SK-N-SH (cell line): ENCODE results near the gene MYB.

Experiments
- CHD2 ChIP-seq: fragments of 150-350 bp; IDR thresholded peaks from 2 replicates; pipeline ENCODE4 v1.6.1; 2018; ENCODE audit warnings: low read length; ENCODE audit not compliant: partially characterized antibody
- CTCF ChIP-seq: fragments of 200-600 bp; sonication (generic); IDR thresholded peaks from 2 replicates; pipeline ENCODE4 v1.6.1; 2017; ENCODE audit warnings: antibody characterized with exemption, mild to moderate bottlenecking, moderate library complexity
- EP300 ChIP-seq, 2 experiments: IDR thresholded peaks; 2 replicates each; pipeline versions ENCODE4 v1.4.0 to v1.6.1; 2012; ENCODE audit warnings: borderline replicate concordance in 1 of 2, low read depth in 1 of 2, low read length in 1 of 2
- FOXJ3 ChIP-seq: sonication (generic); formaldehyde crosslinking; IDR thresholded peaks from 2 replicates; pipeline ENCODE4 v1.5.1; 2020; ENCODE audit warnings: mild to moderate bottlenecking, missing genetic modification reagents
- POLR2AphosphoS5 ChIP-seq: IDR thresholded peaks from 2 replicates; pipeline ENCODE4 v1.6.1; 2012; ENCODE audit warnings: low read depth, low read length
- REST ChIP-seq: IDR thresholded peaks from 2 replicates; pipeline ENCODE4 v1.6.1; 2012; ENCODE audit warnings: mild to moderate bottlenecking, low read depth, low read length, moderate library complexity
- RFX5 ChIP-seq: IDR thresholded peaks from 2 replicates; pipeline ENCODE4 v1.6.1; 2012; ENCODE audit warnings: mild to moderate bottlenecking, improper control_type of control experiment, low read length
- SIN3A ChIP-seq: IDR thresholded peaks from 2 replicates; pipeline ENCODE4 v1.6.1; 2012; ENCODE audit warnings: low read depth, mild to moderate bottlenecking, low read length, moderate library complexity, borderline replicate concordance
- TAF1 ChIP-seq: IDR thresholded peaks from 2 replicates; pipeline ENCODE4 v1.6.1; 2012; ENCODE audit warnings: low read depth, mild to moderate bottlenecking, low read length, moderate library complexity, borderline replicate concordance

DNA sequence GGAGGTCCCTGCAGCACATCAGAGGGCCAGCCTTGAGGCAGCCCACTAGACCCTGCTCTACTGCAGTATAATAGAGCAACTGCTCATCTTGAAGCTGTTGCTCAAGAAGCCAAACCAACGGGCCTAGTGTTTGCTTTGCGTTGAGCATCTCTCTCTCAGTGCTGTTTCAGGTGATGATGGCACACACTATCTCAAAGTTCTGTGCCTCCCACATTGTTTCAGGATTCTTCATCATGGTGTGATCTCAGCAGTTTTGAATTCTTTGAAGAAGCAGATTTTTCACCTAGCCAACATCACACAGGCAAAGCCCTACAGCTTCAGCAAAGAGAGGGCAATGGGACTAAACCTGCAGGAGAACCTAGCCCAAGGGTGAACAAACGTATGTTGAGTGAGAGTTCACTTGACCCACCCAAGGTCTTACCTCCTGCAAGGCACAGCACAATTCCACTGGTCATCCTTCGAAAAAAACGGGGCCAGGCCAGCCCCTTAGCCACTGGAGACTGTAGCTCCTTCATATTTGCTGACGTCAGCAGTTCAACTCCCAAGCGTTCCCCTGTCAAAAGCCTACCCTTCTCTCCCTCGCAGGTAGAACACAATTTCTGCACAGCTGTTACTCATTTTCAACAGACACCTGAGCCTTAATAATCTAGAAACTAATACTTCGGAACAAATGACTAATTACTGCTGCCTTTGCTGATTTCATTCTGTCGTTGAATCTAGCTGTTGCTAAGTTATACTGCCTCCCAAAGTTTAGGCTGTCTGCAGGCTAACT, 15.8 kb downstream of the MYB start:
- TF ChIP-seq CTCF (no peak), CHD2 (no peak), POLR2AphosphoS5 (no peak), TAF1 (no peak), EP300 (IDR thresholded peaks at IDR 0.05; ENCODE audit: borderline replicate concordance in 1 of 2, low read depth in 1 of 2, low read length in 1 of 2) (no peak), REST (no peak), RFX5 (no peak), FOXJ3 (CRISPR knock-in tag) (no peak), SIN3A (no peak)
